ENCODE data around the gene SS18L1. TPM values are rescaled to one million over a fixed set of nuclear protein-coding genes. Genes with fewer than 3 reads are reported as not detected.

SS18L1 gene
- total and polyA plus RNA-seq, 7 donors: 4.9 to 11.7 (median 9.5) TPM

- peak overlapping the region; percentile 89 to 97 (median 92) for H3K27ac ChIP-seq
- peak; percentile 80 for DNase-seq
Observed at GRCh38 chr20:62122654-62123449, 20.7 kb upstream of the SS18L1 start.

DNA sequence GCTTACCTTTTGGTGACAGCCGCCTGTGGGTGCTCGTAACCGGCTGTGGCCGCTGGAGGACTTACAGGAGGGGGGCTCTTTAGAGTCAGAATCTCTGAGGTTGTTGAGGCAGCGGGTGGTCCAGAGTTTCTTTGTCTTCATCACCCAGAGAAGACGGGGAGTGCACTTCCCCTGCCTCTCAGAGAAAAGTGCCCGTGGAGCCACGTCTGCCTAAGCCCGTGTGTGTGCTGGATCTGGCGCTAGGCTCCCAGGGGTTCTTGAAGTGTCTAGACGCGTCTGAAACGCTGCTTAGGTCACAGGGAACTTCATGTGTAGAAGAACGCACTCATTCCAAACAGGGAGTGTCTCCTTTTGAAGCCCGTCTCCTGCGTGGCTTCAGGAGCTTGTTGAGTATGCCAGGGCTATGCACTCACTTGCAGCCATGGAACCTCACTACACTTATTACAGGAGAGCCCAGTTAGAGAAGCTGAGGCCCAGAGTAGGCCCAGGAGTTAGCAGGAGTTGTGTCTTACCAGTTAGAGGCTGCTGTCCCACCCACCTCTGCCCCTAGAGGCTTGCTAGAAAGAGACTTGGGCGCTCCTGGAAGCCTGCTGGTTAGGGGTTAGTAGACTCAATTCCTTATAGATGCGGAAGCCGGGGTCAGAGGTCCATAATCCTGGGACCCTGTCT lies 20.0 kb upstream of the SS18L1 start:
- peak in 1 of 4 donors; percentile 16 for TF ChIP-seq EP300 (IDR thresholded peaks at IDR 0.05)
- TF ChIP-seq POLR2AphosphoS5 (IDR thresholded peaks at IDR 0.05): peak in 2 of 4 donors; percentile 40 to 54
- no peak for TF ChIP-seq POLR2A (IDR thresholded peaks at IDR 0.05)
- TF ChIP-seq, protein P1, sequence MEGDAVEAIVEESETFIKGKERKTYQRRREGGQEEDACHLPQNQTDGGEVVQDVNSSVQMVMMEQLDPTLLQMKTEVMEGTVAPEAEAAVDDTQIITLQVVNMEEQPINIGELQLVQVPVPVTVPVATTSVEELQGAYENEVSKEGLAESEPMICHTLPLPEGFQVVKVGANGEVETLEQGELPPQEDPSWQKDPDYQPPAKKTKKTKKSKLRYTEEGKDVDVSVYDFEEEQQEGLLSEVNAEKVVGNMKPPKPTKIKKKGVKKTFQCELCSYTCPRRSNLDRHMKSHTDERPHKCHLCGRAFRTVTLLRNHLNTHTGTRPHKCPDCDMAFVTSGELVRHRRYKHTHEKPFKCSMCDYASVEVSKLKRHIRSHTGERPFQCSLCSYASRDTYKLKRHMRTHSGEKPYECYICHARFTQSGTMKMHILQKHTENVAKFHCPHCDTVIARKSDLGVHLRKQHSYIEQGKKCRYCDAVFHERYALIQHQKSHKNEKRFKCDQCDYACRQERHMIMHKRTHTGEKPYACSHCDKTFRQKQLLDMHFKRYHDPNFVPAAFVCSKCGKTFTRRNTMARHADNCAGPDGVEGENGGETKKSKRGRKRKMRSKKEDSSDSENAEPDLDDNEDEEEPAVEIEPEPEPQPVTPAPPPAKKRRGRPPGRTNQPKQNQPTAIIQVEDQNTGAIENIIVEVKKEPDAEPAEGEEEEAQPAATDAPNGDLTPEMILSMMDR (IDR thresholded peaks at IDR 0.05): no peak
- H3K4me3 ChIP-seq: peak overlapping the region; percentile 53 to 89 (median 87)
- peak overlapping the region; percentile 89 to 97 (median 92) for H3K27ac ChIP-seq
- peaks cover 0 to 23% (median 21%) of the 10 kb centered on the region in 4 donors for H3K4me1 ChIP-seq
- H3K27me3 ChIP-seq: peaks cover 0 to 4% (median 0%) of the 10 kb centered on the region in 3 donors
- no peak for DNase-seq
- H3K9me3 ChIP-seq: no peaks in the 10 kb centered on the region
- peaks cover 10 to 43% (median 29%) of the 10 kb centered on the region in 4 donors for H3K36me3 ChIP-seq
- 20 to 36% methylated on average over 19 of the region's 19 CpGs for WGBS, 2 donors
- intact Hi-C loops (cut with DNase I): loop anchor here (5.0 kb wide), 2 partner anchors 59 to 96 kb away; partner anchors contain the start of gene MTG2

More at GRCh38 chr20:62122654-62123449, 20.7 kb upstream of the SS18L1 start:
- H3K4me3 ChIP-seq: peak overlapping the region; percentile 53 to 89 (median 87)
- H3K27me3 ChIP-seq: peaks cover 0 to 11% (median 0%) of the 10 kb centered on the region in 3 donors
- 1% methylated on average over 77 of the region's 77 CpGs for WGBS, 2 donors
- H3K9me3 ChIP-seq: no peaks in the 10 kb centered on the region
- H3K36me3 ChIP-seq: peaks cover 8 to 35% (median 23%) of the 10 kb centered on the region in 4 donors
- intact Hi-C loops (cut with DNase I): loop anchor here (1.0 to 5.0 kb wide), 3 partner anchors 20 to 96 kb away; partner anchors contain the start of genes MTG2, PSMA7 and SS18L1
- H3K4me1 ChIP-seq: peaks cover 0 to 23% (median 21%) of the 10 kb centered on the region in 4 donors
- TF ChIP-seq POLR2A (IDR thresholded peaks at IDR 0.05) (no peak), EP300 (IDR thresholded peaks at IDR 0.05) (no peak), POLR2AphosphoS5 (IDR thresholded peaks at IDR 0.05) (no peak)
- TF ChIP-seq, protein P1 (IDR thresholded peaks at IDR 0.05): no peak

- no peak overlapping the region for H3K4me3 ChIP-seq
- no peak overlapping the region for H3K27ac ChIP-seq
- H3K27me3 ChIP-seq: no peaks in the 10 kb centered on the region
- H3K36me3 ChIP-seq: peaks cover 22 to 68% (median 53%) of the 10 kb centered on the region in 4 donors
- no peaks in the 10 kb centered on the region for H3K9me3 ChIP-seq
- WGBS, 2 donors: 95 to 97% methylated on average over 20 of the region's 20 CpGs
- peaks cover 0 to 20% (median 18%) of the 10 kb centered on the region in 4 donors for H3K4me1 ChIP-seq
- intact Hi-C loops (cut with DNase I): no loop called here
- TF ChIP-seq EP300 (IDR thresholded peaks at IDR 0.05) (no peak), POLR2AphosphoS5 (IDR thresholded peaks at IDR 0.05) (no peak), POLR2A (IDR thresholded peaks at IDR 0.05) (no peak)
- TF ChIP-seq, protein P1 (IDR thresholded peaks at IDR 0.05): no peak
- no peak for DNase-seq
Observed at GRCh38 chr20:62126141-62126540, 17.4 kb upstream of the SS18L1 start.

- 90 to 91% methylated on average over 6 of the region's 6 CpGs for WGBS, 2 donors
- intact Hi-C loops (cut with DNase I): no loop called here
Observed at GRCh38 chr20:62127799-62128198, 15.8 kb upstream of the SS18L1 start.

More at GRCh38 chr20:62127799-62128198, 15.8 kb upstream of the SS18L1 start:
- no peak overlapping the region for H3K4me3 ChIP-seq
- DNase-seq: no peak
- H3K9me3 ChIP-seq: no peaks in the 10 kb centered on the region
- H3K4me1 ChIP-seq: peaks cover 0 to 25% (median 17%) of the 10 kb centered on the region in 4 donors
- no peak overlapping the region for H3K27ac ChIP-seq
- H3K36me3 ChIP-seq: peaks cover 29 to 85% (median 69%) of the 10 kb centered on the region in 4 donors
- TF ChIP-seq EP300 (IDR thresholded peaks at IDR 0.05) (no peak), POLR2A (IDR thresholded peaks at IDR 0.05) (no peak), POLR2AphosphoS5 (IDR thresholded peaks at IDR 0.05) (no peak)
- TF ChIP-seq, protein P1 (IDR thresholded peaks at IDR 0.05): no peak
- H3K27me3 ChIP-seq: no peaks in the 10 kb centered on the region
